Activated CD8-positive, alpha-beta memory T cell treated with anti-CD3 and anti-CD28 coated beads, Interleukin-2, amount 50 U/mL, for 1 hour (primary cell): Measurements from ENCODE around the gene POLDIP2.

Experiments
- DNase-seq: peaks from one replicate; pipeline ENCODE4 v3.0.0-alpha.2; 2020; ENCODE audit errors: extremely low read depth

Gene POLDIP2

DNA sequence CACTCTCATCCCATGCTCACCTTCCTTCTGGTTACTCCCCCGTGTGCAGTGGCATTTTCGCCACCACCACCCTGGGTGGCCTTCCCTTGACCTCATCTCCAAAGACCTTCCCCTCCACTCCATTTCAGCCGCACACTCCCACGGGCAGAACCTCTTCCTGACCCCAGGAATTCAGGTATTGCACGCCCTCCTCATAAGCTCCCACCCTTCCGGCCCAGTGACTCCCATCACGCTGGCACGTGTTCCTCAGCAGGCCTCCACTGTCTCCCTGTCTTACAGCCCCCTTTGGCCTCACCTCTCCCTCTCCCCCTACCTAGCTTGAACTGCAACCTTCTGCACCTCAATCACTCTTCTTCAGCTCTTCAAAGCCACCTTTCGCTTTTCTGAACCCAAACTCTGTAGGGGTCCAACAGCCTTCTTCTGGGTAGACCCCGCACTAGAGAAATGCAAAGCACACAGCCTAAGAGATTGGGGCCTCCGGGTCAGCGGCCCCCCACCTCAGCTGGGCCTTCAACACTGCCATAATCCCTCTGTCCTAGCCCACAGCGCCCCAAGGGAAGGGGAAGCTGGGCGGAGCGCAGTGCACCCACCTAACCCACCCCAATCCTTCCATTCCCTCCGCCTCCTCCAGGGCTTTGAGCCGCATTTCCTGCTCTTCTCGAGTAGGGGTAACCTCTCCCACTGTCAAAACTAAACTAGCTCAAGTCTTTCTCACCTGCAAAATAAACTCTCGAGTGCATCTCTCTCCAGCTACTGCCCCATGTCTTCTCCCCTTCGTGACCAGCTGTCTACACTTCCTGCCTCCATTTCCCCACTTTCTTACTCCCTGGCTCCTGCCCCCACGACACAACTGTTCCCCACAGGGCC lies 40.0 kb downstream of the POLDIP2 start:
- no peak for DNase-seq

DNA sequence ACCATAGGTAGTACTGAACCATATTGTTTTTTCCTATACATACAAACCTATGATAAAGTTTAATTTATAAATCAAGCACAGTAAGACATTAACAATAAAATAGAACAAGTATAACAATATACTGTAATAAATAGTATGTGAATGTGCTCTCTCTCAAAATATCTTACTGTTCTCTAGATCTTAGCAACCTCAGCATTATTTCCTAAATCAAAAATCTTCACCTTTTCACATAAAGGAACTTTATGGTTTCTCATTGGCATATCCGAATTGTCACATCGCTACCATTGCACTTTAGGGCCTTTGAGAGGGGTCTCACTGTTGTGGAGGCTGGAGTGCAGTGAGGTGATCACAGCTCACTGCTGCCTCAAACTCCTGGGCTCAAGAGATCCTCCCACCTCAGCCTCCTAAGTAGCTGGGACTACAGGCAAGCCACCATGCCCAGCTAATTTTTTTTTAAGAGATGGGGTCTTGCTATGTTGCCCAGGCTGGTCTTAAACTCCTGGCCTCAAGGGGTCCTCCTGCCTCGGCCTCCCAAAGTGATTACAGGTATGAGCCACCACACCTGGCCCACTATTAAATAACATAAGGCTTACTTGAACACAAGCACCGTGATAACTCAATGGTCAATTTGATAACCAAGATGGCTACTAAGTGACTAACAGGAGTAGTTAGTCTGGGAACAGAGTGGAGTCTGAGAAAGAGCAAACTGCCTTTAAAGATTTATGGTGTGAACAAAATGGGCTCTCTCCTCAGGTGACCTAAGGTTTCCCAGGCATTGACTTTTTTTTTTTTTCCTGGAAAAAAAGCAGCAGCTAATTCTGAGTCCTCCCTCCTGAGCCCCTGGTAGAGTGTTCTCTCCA lies 41.3 kb downstream of the POLDIP2 start:
- no peak for DNase-seq

DNA sequence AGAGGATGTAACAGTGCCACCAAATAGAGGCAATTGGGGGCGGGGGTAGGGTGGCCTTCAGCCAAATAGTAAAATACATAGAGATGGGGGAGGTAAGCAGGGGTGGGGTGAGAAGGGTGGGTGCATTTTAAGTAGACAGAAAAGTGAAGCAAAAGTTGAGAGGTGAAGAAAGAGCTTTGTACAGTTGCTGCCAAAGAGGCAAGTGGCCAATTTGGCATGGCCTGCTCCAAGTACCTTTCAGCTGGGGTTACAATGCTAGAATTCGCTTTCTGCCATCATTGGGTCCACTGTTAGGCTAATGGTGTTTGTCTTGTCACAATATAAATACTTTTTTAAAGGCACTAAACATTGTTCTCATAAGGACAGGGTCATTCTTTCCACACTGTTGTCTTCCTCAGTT lies 43.5 kb downstream of the POLDIP2 start:
- no peak for DNase-seq

DNA sequence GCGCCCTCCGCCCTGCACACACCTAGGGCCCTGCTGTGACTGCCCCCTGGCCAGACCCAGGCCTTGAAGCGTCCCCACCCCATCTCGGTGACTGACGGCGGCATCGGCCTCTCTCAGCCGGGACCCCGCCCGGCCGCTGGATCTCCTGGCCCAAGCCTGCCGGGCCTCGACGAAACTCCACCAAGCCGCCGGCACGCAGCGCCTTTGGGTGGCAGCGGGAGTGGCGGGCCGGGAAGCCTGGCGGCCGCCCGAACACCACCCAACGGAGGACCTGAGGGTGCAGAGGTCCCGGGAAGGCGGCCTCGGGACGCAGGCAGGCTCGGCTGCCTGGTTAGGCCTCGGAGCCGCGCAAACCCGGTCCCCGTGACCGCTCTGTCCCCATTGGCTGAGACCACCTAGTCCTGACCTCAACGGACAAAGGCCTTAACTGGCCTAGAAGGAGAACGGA lies 50.3 kb downstream of the POLDIP2 start:
- no peak for DNase-seq

DNA sequence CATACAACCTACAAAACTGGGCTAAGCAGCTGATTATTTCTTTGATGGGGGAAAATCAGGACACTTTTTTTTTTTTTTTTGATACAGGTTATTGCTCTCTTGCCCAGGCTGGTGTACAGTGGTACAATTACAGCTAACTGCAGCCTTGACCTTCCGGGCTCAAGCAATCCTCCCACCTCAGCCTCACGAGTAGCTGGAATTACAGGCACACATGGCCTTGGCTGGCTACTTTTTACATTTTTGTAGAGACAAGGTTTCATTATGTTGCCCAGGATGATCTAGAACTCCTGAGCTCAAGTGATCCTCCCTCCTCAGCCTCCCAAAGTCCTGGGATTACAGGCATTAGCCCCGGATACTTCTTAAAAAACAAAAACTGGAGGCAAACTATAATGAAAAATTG lies 58.9 kb downstream of the POLDIP2 start:
- no peak for DNase-seq
